ENCODE data around the gene MSANTD2. TPM values are rescaled to one million over a fixed set of nuclear protein-coding genes. Genes with fewer than 3 reads are reported as not detected.

Gene MSANTD2
- total RNA-seq, 1 donor from 2014 or later, result 10.4 TPM

GRCh38 chr11:124743050-124743449 lies 57.2 kb downstream of the MSANTD2 start:
- DNase-seq (ENCODE audit: low spot score), result no peak
- Mint-ChIP-seq H3K27ac (ENCODE audit: unreplicated experiment) (no peak overlapping the region), H3K27me3 (ENCODE audit: low read depth) (peaks cover 41% of the 10 kb centered on the region), H3K4me3 (ENCODE audit: unreplicated experiment) (no peak overlapping the region), H3K4me1 (ENCODE audit: low read depth) (peaks cover 26% of the 10 kb centered on the region), H3K9me3 (ENCODE audit: low read depth) (no peaks in the 10 kb centered on the region), H3K36me3 (ENCODE audit: low read depth) (peaks cover 1% of the 10 kb centered on the region)
- TF ChIP-seq, protein P1, sequence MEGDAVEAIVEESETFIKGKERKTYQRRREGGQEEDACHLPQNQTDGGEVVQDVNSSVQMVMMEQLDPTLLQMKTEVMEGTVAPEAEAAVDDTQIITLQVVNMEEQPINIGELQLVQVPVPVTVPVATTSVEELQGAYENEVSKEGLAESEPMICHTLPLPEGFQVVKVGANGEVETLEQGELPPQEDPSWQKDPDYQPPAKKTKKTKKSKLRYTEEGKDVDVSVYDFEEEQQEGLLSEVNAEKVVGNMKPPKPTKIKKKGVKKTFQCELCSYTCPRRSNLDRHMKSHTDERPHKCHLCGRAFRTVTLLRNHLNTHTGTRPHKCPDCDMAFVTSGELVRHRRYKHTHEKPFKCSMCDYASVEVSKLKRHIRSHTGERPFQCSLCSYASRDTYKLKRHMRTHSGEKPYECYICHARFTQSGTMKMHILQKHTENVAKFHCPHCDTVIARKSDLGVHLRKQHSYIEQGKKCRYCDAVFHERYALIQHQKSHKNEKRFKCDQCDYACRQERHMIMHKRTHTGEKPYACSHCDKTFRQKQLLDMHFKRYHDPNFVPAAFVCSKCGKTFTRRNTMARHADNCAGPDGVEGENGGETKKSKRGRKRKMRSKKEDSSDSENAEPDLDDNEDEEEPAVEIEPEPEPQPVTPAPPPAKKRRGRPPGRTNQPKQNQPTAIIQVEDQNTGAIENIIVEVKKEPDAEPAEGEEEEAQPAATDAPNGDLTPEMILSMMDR (IDR thresholded peaks at IDR 0.05), result no peak

- Mint-ChIP-seq H3K27ac (ENCODE audit: unreplicated experiment) (no peak overlapping the region), H3K9me3 (ENCODE audit: low read depth) (no peaks in the 10 kb centered on the region), H3K4me3 (ENCODE audit: unreplicated experiment) (no peak overlapping the region), H3K36me3 (ENCODE audit: low read depth) (peaks cover 1% of the 10 kb centered on the region), H3K27me3 (ENCODE audit: low read depth) (peaks cover 40% of the 10 kb centered on the region), H3K4me1 (ENCODE audit: low read depth) (peaks cover 26% of the 10 kb centered on the region)
- TF ChIP-seq, protein P1 (IDR thresholded peaks at IDR 0.05), result no peak
- DNase-seq (ENCODE audit: low spot score), result no peak
These were observed 57.7 kb downstream of the MSANTD2 start for GRCh38 chr11:124742555-124742954.

DNA sequence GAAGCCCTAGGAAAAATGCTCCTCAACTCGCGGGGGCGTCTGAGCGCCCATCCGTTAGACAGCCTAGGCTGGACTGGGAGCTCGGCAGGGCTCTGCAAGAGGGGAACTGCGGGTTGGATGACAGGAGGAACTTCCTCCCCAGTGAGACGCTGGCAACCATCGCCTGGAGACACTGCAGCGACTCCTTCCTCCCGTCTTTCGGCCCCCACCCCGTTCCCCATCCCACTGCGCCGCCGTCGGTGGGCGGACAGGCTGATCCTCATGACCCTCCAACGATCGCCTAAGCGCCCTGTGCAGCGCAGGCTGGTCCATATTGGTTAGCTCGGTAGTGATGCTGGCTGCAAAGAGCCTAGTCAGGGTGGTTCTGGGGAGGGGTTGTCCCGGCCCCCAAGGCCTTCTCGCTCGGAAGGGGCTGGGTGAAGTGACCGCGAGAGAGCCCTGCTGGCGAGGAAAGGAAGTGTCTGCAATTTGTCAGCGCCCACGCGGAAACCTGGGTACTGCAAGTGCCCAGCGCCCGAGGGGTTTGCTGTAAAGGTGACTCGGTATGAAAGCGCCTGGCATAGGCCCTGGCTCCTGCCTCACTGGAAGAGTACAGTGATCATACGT lies 59.8 kb downstream of the MSANTD2 start:
- H3K9me3 Mint-ChIP-seq (ENCODE audit: low read depth), result no peaks in the 10 kb centered on the region
- DNase-seq (ENCODE audit: low spot score), result no peak
- H3K27me3 Mint-ChIP-seq (ENCODE audit: low read depth), result peaks cover 43% of the 10 kb centered on the region
- H3K27ac Mint-ChIP-seq (ENCODE audit: unreplicated experiment), result peak overlapping the region; percentile 25
- H3K4me3 Mint-ChIP-seq (ENCODE audit: unreplicated experiment), result peak overlapping the region; percentile 68
- peaks cover 1% of the 10 kb centered on the region for H3K36me3 Mint-ChIP-seq (ENCODE audit: low read depth)
- TF ChIP-seq, protein P1 (IDR thresholded peaks at IDR 0.05), result peak; percentile 71
- H3K4me1 Mint-ChIP-seq (ENCODE audit: low read depth), result peaks cover 18% of the 10 kb centered on the region

- peaks cover 40% of the 10 kb centered on the region for H3K27me3 Mint-ChIP-seq (ENCODE audit: low read depth)
- TF ChIP-seq, protein P1 (IDR thresholded peaks at IDR 0.05), result no peak
- no peak for DNase-seq (ENCODE audit: low spot score)
- H3K4me3 Mint-ChIP-seq (ENCODE audit: unreplicated experiment), result peak within 1 kb of the TSS; percentile 68
- H3K27ac Mint-ChIP-seq (ENCODE audit: unreplicated experiment), result peak within 1 kb of the TSS; percentile 25
- peaks cover 1% of the 10 kb centered on the region for H3K36me3 Mint-ChIP-seq (ENCODE audit: low read depth)
- peaks cover 18% of the 10 kb centered on the region for H3K4me1 Mint-ChIP-seq (ENCODE audit: low read depth)
- no peaks in the 10 kb centered on the region for H3K9me3 Mint-ChIP-seq (ENCODE audit: low read depth)
These were observed 60.5 kb downstream of the MSANTD2 start, which contains the start of gene NRGN for GRCh38 chr11:124739479-124740276. Gene NRGN (plus strand): TSS chr11:124739942. CDS start chr11:124740085, 143 bp downstream.

DNA sequence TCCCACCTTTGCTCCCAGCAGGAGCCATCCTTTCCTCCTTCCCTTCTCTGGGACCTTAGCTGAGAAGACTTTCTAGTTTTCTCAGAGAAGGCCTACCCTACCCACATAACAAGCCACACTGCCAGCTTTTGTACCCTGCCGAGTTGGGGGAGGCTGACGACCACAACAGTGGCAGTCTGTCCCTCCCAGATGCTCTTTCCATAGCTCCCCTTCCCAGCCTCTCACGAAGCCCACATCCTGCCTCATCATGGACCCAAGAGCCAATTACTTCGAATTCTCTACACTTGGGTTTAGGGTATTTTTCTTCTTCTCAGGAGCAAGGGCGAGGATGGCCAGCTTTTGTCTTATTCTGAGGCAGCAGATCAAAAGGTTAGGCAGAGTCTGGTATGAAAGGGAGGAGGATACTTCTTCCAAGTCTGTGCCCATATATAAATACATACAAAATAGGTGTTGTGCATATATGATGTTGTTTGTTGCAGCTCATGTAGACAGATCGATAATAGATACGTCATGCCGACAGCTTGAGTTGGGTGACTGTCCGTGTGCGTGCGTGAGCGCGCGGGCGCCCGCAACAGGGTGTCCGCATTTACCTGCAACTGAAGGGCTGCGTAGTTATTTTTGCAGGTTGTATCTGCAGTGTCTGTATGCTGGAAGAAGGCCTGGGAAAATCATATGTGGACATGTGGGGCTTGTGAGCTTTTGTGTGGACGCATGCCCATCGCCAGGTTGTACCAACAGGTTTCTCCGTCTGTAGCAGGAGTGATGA lies 61.3 kb downstream of the MSANTD2 start:
- no peak for DNase-seq (ENCODE audit: low spot score)
- peaks cover 35% of the 10 kb centered on the region for H3K27me3 Mint-ChIP-seq (ENCODE audit: low read depth)
- H3K36me3 Mint-ChIP-seq (ENCODE audit: low read depth), result peaks cover 1% of the 10 kb centered on the region
- peaks cover 18% of the 10 kb centered on the region for H3K4me1 Mint-ChIP-seq (ENCODE audit: low read depth)
- H3K4me3 Mint-ChIP-seq (ENCODE audit: unreplicated experiment), result peak overlapping the region; percentile 68
- H3K9me3 Mint-ChIP-seq (ENCODE audit: low read depth), result no peaks in the 10 kb centered on the region
- no peak overlapping the region for H3K27ac Mint-ChIP-seq (ENCODE audit: unreplicated experiment)
- TF ChIP-seq, protein P1 (IDR thresholded peaks at IDR 0.05), result no peak

Data from chondrocyte (in vitro differentiated cells).